ENCODE data around the gene DPH3. TPM values are rescaled to one million over a fixed set of nuclear protein-coding genes. Genes with fewer than 3 reads are reported as not detected.

DPH3 gene
- total RNA-seq, 2 experiments from 2014 or later: 7.3 to 19.0 TPM

DNA sequence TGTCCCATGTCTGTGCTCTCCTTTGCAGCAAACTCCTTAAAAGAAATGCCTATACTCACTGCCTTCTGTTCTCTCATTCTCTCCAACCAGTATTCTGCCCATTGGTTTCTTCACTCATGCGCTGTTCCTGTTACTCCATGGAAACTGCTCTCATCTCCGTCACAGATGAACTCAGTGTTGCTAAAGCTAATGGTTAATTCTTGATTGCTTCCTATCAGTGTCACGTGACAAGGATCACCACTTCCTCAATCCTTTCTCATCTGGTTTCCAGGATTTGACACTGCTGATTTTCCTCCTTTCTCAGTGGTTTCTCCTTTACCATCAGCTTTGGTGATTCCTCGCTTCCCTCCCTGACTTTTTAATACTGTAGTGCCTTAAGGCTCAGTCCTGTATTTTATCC, 2.6 kb downstream of the DPH3 start:
- intact Hi-C loops (cut with micrococcal nuclease; ENCODE audit: unreplicated experiment): no loop called here
- H3K36me3 ChIP-seq (ENCODE audit: insufficient read depth, low read length): peaks cover 23% of the 10 kb centered on the region; the same call in 1 of the 2 replicates
- peaks cover 38% of the 10 kb centered on the region for H3K79me2 ChIP-seq (ENCODE audit: insufficient read depth, low read depth, low read length)
- BruUV-seq (replicated peaks): no TSS peak
- no peaks in the 10 kb centered on the region for H4K20me1 ChIP-seq (ENCODE audit: insufficient read depth, low read length)
- TF ChIP-seq, protein P1, sequence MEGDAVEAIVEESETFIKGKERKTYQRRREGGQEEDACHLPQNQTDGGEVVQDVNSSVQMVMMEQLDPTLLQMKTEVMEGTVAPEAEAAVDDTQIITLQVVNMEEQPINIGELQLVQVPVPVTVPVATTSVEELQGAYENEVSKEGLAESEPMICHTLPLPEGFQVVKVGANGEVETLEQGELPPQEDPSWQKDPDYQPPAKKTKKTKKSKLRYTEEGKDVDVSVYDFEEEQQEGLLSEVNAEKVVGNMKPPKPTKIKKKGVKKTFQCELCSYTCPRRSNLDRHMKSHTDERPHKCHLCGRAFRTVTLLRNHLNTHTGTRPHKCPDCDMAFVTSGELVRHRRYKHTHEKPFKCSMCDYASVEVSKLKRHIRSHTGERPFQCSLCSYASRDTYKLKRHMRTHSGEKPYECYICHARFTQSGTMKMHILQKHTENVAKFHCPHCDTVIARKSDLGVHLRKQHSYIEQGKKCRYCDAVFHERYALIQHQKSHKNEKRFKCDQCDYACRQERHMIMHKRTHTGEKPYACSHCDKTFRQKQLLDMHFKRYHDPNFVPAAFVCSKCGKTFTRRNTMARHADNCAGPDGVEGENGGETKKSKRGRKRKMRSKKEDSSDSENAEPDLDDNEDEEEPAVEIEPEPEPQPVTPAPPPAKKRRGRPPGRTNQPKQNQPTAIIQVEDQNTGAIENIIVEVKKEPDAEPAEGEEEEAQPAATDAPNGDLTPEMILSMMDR (conservative IDR thresholded peaks at IDR 0.05; ENCODE audit: low read length): no peak
- TF ChIP-seq EZH2phosphoT487 (IDR thresholded peaks at IDR 0.05; ENCODE audit: borderline replicate concordance, low read depth, low read length): no peak
- ChIA-PET POLR2A (no interaction called here), CTCF (ENCODE audit: unreplicated experiment) (no interaction called here)
- no peaks in the 10 kb centered on the region for H3K9me2 ChIP-seq (ENCODE audit: insufficient read depth, low read length)
- no peak for DNase-seq (ENCODE audit: low spot score)
- no peak overlapping the region for H3K4me2 ChIP-seq (ENCODE audit: low read length)
- peaks cover 21% of the 10 kb centered on the region for H3K4me1 ChIP-seq (ENCODE audit: insufficient read depth, low read length, poor library complexity, severe bottlenecking)
- no peak overlapping the region for H3K4me3 ChIP-seq (ENCODE audit: low read depth, low read length, poor library complexity, severe bottlenecking)
- H3K9me3 ChIP-seq (ENCODE audit: low read length): no peaks in the 10 kb centered on the region
- H3K27ac ChIP-seq (ENCODE audit: low read depth, low read length, poor library complexity, severe bottlenecking): no peak overlapping the region
- no peak overlapping the region for H2AFZ ChIP-seq (ENCODE audit: low read length)

DNA sequence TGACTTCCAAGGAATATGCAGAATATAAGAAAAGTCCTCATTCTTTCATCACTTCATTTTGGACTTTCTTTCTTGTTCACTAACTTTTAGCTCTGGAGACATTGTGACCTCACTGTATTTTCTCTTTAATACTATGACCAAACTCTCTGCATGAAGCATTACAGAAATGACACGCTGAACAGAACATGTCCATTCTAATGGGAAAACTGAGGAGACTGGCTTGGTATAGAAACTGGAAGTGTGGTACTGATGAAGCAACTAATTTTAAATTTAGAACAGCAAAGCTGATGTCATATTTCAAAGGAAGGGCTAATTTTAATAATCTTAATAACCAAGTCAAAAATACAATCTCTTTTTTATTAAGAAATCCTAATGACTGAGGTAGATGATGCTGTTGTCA, 4.7 kb downstream of the DPH3 start:
- H3K4me2 ChIP-seq (ENCODE audit: low read length): no peak overlapping the region
- H3K27ac ChIP-seq (ENCODE audit: low read depth, low read length, poor library complexity, severe bottlenecking): no peak overlapping the region
- no peak overlapping the region for H2AFZ ChIP-seq (ENCODE audit: low read length)
- ChIA-PET CTCF (ENCODE audit: unreplicated experiment) (no interaction called here), POLR2A (no interaction called here)
- H3K9me3 ChIP-seq (ENCODE audit: low read length): no peaks in the 10 kb centered on the region
- no peaks in the 10 kb centered on the region for H4K20me1 ChIP-seq (ENCODE audit: insufficient read depth, low read length)
- intact Hi-C loops (cut with micrococcal nuclease; ENCODE audit: unreplicated experiment): no loop called here
- TF ChIP-seq EZH2phosphoT487 (IDR thresholded peaks at IDR 0.05; ENCODE audit: borderline replicate concordance, low read depth, low read length): no peak
- TF ChIP-seq, protein P1 (conservative IDR thresholded peaks at IDR 0.05; ENCODE audit: low read length): no peak
- no peak for DNase-seq (ENCODE audit: low spot score)
- no TSS peak for BruUV-seq (replicated peaks)
- peaks cover 18% of the 10 kb centered on the region; the same call in 1 of the 2 replicates for H3K79me2 ChIP-seq (ENCODE audit: insufficient read depth, low read depth, low read length)
- H3K4me1 ChIP-seq (ENCODE audit: insufficient read depth, low read length, poor library complexity, severe bottlenecking): peaks cover 6% of the 10 kb centered on the region
- no peaks in the 10 kb centered on the region for H3K9me2 ChIP-seq (ENCODE audit: insufficient read depth, low read length)
- H3K36me3 ChIP-seq (ENCODE audit: insufficient read depth, low read length): peaks cover 23% of the 10 kb centered on the region; the same call in 1 of the 2 replicates
- H3K4me3 ChIP-seq (ENCODE audit: low read depth, low read length, poor library complexity, severe bottlenecking): no peak overlapping the region

DNA sequence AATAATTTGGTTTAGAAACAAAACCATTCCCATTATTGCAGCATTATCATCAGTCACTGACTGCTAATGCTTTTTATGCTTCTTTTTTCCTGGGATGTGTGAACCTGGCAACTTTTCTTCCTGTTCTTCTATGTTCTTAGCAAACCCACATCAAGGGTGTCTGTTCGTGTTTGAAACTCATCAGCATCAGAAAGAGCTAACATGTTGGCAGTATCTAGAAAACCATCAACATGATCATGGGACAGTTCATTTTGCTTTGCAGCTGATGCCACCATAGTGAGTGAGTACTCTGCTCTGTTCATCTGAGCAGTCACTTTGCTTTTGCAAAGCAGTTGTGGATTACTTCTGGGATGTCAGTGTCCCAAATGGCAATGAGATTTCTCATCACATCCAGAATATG, 5.9 kb downstream of the DPH3 start:
- H3K4me1 ChIP-seq (ENCODE audit: insufficient read depth, low read length, poor library complexity, severe bottlenecking): peaks cover 6% of the 10 kb centered on the region
- ChIA-PET POLR2A (interaction anchor here (0.7 kb wide), 2 partner anchors 102 to 296 kb away, joined by 3 to 4 read pairs; no protein-coding TSS in a partner anchor), CTCF (ENCODE audit: unreplicated experiment) (no interaction called here)
- H3K4me2 ChIP-seq (ENCODE audit: low read length): no peak overlapping the region
- no peak overlapping the region for H3K4me3 ChIP-seq (ENCODE audit: low read depth, low read length, poor library complexity, severe bottlenecking)
- DNase-seq (ENCODE audit: low spot score): no peak
- no peak for TF ChIP-seq EZH2phosphoT487 (IDR thresholded peaks at IDR 0.05; ENCODE audit: borderline replicate concordance, low read depth, low read length)
- TF ChIP-seq, protein P1 (conservative IDR thresholded peaks at IDR 0.05; ENCODE audit: low read length): no peak
- no peaks in the 10 kb centered on the region for H3K9me2 ChIP-seq (ENCODE audit: insufficient read depth, low read length)
- H4K20me1 ChIP-seq (ENCODE audit: insufficient read depth, low read length): no peaks in the 10 kb centered on the region
- H2AFZ ChIP-seq (ENCODE audit: low read length): no peak overlapping the region
- no peaks in the 10 kb centered on the region for H3K9me3 ChIP-seq (ENCODE audit: low read length)
- intact Hi-C loops (cut with micrococcal nuclease; ENCODE audit: unreplicated experiment): no loop called here
- peaks cover 23% of the 10 kb centered on the region; the same call in 1 of the 2 replicates for H3K36me3 ChIP-seq (ENCODE audit: insufficient read depth, low read length)
- H3K79me2 ChIP-seq (ENCODE audit: insufficient read depth, low read depth, low read length): peaks cover 12% of the 10 kb centered on the region; the same call in 1 of the 2 replicates
- no peak overlapping the region for H3K27ac ChIP-seq (ENCODE audit: low read depth, low read length, poor library complexity, severe bottlenecking)
- no TSS peak for BruUV-seq (replicated peaks)

Measured in OCI-LY7 (cell line).